Heart right ventricle (tissue), 16 donors: ENCODE measurements around the gene TNFAIP8L2. TPM values are rescaled to one million over a fixed set of nuclear protein-coding genes. Genes with fewer than 3 reads are reported as not detected.

Experiments
- ATAC-seq, 8 donors: fragments of 200-7000 bp; cut with Tn5 transposase; one replicate each; pipeline ENCODE4 v1.9.1; 2020; ENCODE audit warnings: mild to moderate bottlenecking in 8 of 8, moderate library complexity in 8 of 8, moderate number of reproducible peaks in 1 of 8
- DNase-seq, 2 donors: peaks; one replicate each; pipeline ENCODE4 v3.0.0-alpha.2; 2020
- H3K27ac ChIP-seq, 10 donors: fragments of 200-600 bp; sonication (generic) in 2 of 10; one replicate each; pipeline versions ENCODE4 v1.5.0 to v1.8.0; 2020 to 2022; ENCODE audit warnings: mild to moderate bottlenecking in 3 of 10
- H3K27me3 ChIP-seq, 7 donors: fragments of 200-600 bp; one replicate each; pipeline ENCODE4 v1.8.0; 2021 to 2022; ENCODE audit warnings: mild to moderate bottlenecking in 2 of 7
- H3K36me3 ChIP-seq, 9 donors: fragments of 200-600 bp; sonication (generic) in 1 of 9; one replicate each; pipeline versions ENCODE4 v1.5.0 to v1.8.0; 2020 to 2022; ENCODE audit warnings: mild to moderate bottlenecking in 2 of 9
- H3K4me1 ChIP-seq, 9 donors: fragments of 200-600 bp; sonication (generic) in 1 of 9; one replicate each; pipeline versions ENCODE4 v1.5.0 to v1.8.0; 2020 to 2022; ENCODE audit warnings: mild to moderate bottlenecking in 4 of 9
- H3K4me3 ChIP-seq, 10 donors: fragments of 200-600 bp; sonication (generic) in 2 of 10; one replicate each; pipeline versions ENCODE4 v1.5.0 to v1.8.0; 2020 to 2022; ENCODE audit warnings: mild to moderate bottlenecking in 7 of 10, moderate library complexity in 2 of 10
- H3K9me3 ChIP-seq, 11 donors: fragments of 200-600 bp in 10 of 11; sonication (generic) in 2 of 11; one replicate each; pipeline versions ENCODE4 v1.5.0 to v1.8.0; 2013 to 2022; ENCODE audit warnings: mild to moderate bottlenecking in 2 of 11, control low read depth in 1 of 11, moderate library complexity in 1 of 11
- CTCF ChIP-seq, 9 donors: fragments of 200-600 bp; sonication (generic) in 2 of 9; IDR thresholded peaks; one replicate each; pipeline versions ENCODE4 v1.5.0 to v1.8.0; 2021 to 2022; ENCODE audit warnings: antibody characterized with exemption in 9 of 9, mild to moderate bottlenecking in 5 of 9, moderate library complexity in 1 of 9
- WGBS, 2 donors: extraction: QIAGEN DNeasy Blood & Tissue Kit; methylation state at CpG; one replicate each; pipeline ENCODE4 v1.1.7; 2013; ENCODE audit warnings: inconsistent platforms in 1 of 2; 5-methylcytosine and 5-hydroxymethylcytosine counted together
- intact Hi-C, 10 donors: fragments of 100-400 bp; cut with DNase I; formaldehyde crosslinking; loops; one replicate each; pipeline versions ENCODE4 v1.11.1 to v1.14.2; 2022
- polyA plus RNA-seq, 2 donors: library from polyadenylated mRNA; stranded (reverse); fragments of 200-250 nt; gene quantifications; one replicate each; pipeline ENCODE4 v1.2.3, GENCODE V29; 2013
- total RNA-seq, 10 donors: library from RNA; stranded (reverse); fragmentation: NEBNext Ultra II Directional in 3 of 10; extraction: Animal tissue kit (Norgen Biotek cat#: 25700) in 3 of 10; gene quantifications; one replicate each; pipeline versions ENCODE4 v1.2.1 to v1.2.4, GENCODE V29; 2021 to 2023
- donor health status: Arrhythmogenic right ventricular cardiomyopathy.
- donor health status: ischemic (EF 13 %, LVEDD 7.1; RV severe dilation, severe dysfunction).
- donor health status: healthy with polysubstance abuse.
- donor health status: DM: no; HTN: yes; CAD: no.
- donor health status: DM: no; HTN: no; CAD: no.
- donor health status: ischemic (EF 25% LVEDD 6.9; RV normal size, moderate dysfunction).
- donor health status: ischemic (EF 25% LVEDD 5.7; RV mildly dilated, moderate dysfunction).
- donor health status: healthy.
- donor health status: DM: yes; HTN: yes; CAD: no.
- donor health status: Ischemic cardiomyopathy.
- donor health status: ischemic (EF 35%, LVEDD 5.7; RV mildly dilated, moderate dysfunction).
- donor health status: nonischemic (EF 11% LVEDD 7.7; RV severe dilation, severe dysfunction).
- donor health status: DM: yes; HTN: yes; CAD: no.
- donor health status: PGD.
- donor health status: ischemic (EF 29% LVEDD 5.4; RV normal size, mild dysfunction).
- donor health status: nonischemic (EF 23%, LVEDD 6.1; RV moderate dilation, normal function).

Gene TNFAIP8L2
- total and polyA plus RNA-seq, 12 donors: 0.35 to 5.8 (median 1.1) TPM; not detected in 1

GRCh38 chr1:151124763-151125403 is 31.6 kb upstream of the TNFAIP8L2 start:
- TF ChIP-seq CTCF (IDR thresholded peaks at IDR 0.05): no peak

GRCh38 chr1:151128800-151129199 is 27.6 kb upstream of the TNFAIP8L2 start:
- no peaks in the 10 kb centered on the region for H3K27me3 ChIP-seq
- H3K27ac ChIP-seq: no peak overlapping the region
- ATAC-seq (no peak), DNase-seq (no peak)
- WGBS, 2 donors: 43 to 53% methylated on average over 6 of the region's 6 CpGs
- intact Hi-C loops: no loop called here
- no peak for TF ChIP-seq CTCF (IDR thresholded peaks at IDR 0.05)
- peaks cover 0 to 25% (median 15%) of the 10 kb centered on the region in 9 donors for H3K4me1 ChIP-seq
- no peaks in the 10 kb centered on the region for H3K9me3 ChIP-seq
- H3K36me3 ChIP-seq: peaks cover 0 to 32% (median 0%) of the 10 kb centered on the region in 9 donors
- no peak overlapping the region for H3K4me3 ChIP-seq

More at GRCh38 chr1:151124763-151125403, 31.6 kb upstream of the TNFAIP8L2 start:
- Histone ChIP-seq H3K36me3 (peaks cover 0 to 54% (median 0%) of the 10 kb centered on the region in 9 donors), H3K4me3 (no peak overlapping the region), H3K27ac (no peak overlapping the region), H3K9me3 (no peaks in the 10 kb centered on the region), H3K4me1 (peaks cover 0 to 7% (median 0%) of the 10 kb centered on the region in 9 donors), H3K27me3 (no peaks in the 10 kb centered on the region)
- intact Hi-C loops: no loop called here
- 78 to 79% methylated on average over 5 of the region's 5 CpGs for WGBS, 2 donors
- no peak for ATAC-seq
- no peak for DNase-seq

GRCh38 chr1:151130987-151131586 is 25.4 kb upstream of the TNFAIP8L2 start:
- DNase-seq (peak; percentile 76 to 85), ATAC-seq (peak; percentile 69 to 92 (median 90))
- no peaks in the 10 kb centered on the region for H3K27me3 ChIP-seq
- WGBS, 2 donors: 22 to 27% methylated on average over 45 of the region's 45 CpGs
- TF ChIP-seq CTCF (IDR thresholded peaks at IDR 0.05): peak in 5 of 9 donors; percentile 9 to 30 (median 15)
- peak overlapping the region in 9 of 10 donors; percentile 10 to 52 (median 41) for H3K4me3 ChIP-seq
- H3K9me3 ChIP-seq: no peaks in the 10 kb centered on the region
- intact Hi-C loops: no loop called here
- peaks cover 0 to 29% (median 15%) of the 10 kb centered on the region in 9 donors for H3K4me1 ChIP-seq
- peaks cover 0 to 43% (median 12%) of the 10 kb centered on the region in 9 donors for H3K36me3 ChIP-seq
- peak overlapping the region in 9 of 10 donors; percentile 16 to 72 (median 56) for H3K27ac ChIP-seq

- intact Hi-C loops: no loop called here
- Histone ChIP-seq H3K36me3 (peaks cover 0 to 49% (median 19%) of the 10 kb centered on the region in 9 donors), H3K4me1 (peaks cover 0 to 34% (median 15%) of the 10 kb centered on the region in 9 donors), H3K27ac (peak overlapping the region in 8 of 10 donors; percentile 47 to 72 (median 58)), H3K9me3 (no peaks in the 10 kb centered on the region), H3K4me3 (peak overlapping the region in 9 of 10 donors; percentile 10 to 52 (median 41)), H3K27me3 (no peaks in the 10 kb centered on the region)
- ATAC-seq: peak; percentile 22 to 58 (median 47)
- TF ChIP-seq CTCF (IDR thresholded peaks at IDR 0.05): no peak
- peak in 1 of 2 donors; percentile 36 for DNase-seq
- WGBS, 2 donors: 52 to 54% methylated on average over 39 of the region's 39 CpGs
Observed at GRCh38 chr1:151131701-151132334, 24.6 kb upstream of the TNFAIP8L2 start.
